Activated T-cell treated with anti-CD3 and anti-CD28 coated beads, Interleukin-2, amount 50 U/mL, for 24 hours (primary cell): ENCODE measurements around the gene SLC8A1.

Experiments used
- DNase-seq: peaks from one replicate; pipeline ENCODE4 v3.0.0-alpha.2; 2020
- H3K27ac Mint-ChIP-seq: 2 replicates; pipeline ENCODE4 v1.8.0; 2020; ENCODE audit warnings: mild to moderate bottlenecking, mixed read lengths
- H3K27me3 Mint-ChIP-seq: 2 replicates; pipeline ENCODE4 v1.8.0; 2020; ENCODE audit warnings: mixed read lengths
- H3K36me3 Mint-ChIP-seq: 2 replicates; pipeline ENCODE4 v1.8.0; 2020; ENCODE audit warnings: low read depth, mixed read lengths
- H3K4me1 Mint-ChIP-seq: 2 replicates; pipeline ENCODE4 v1.8.0; 2020; ENCODE audit warnings: low read depth, mixed read lengths
- H3K4me3 Mint-ChIP-seq: 2 replicates; pipeline ENCODE4 v1.8.0; 2020; ENCODE audit warnings: mild to moderate bottlenecking, moderate library complexity, mixed read lengths
- H3K9me3 Mint-ChIP-seq: 2 replicates; pipeline ENCODE4 v1.8.0; 2020; ENCODE audit warnings: mixed read lengths

SLC8A1 gene

GRCh38 chr2:40471866-40472265 is 20.0 kb upstream of the SLC8A1 start:
- Mint-ChIP-seq H3K4me1 (no peaks in the 10 kb centered on the region), H3K27me3 (no peaks in the 10 kb centered on the region), H3K27ac (no peak overlapping the region), H3K4me3 (no peak overlapping the region), H3K36me3 (no peaks in the 10 kb centered on the region), H3K9me3 (no peaks in the 10 kb centered on the region)
- no peak for DNase-seq

DNA sequence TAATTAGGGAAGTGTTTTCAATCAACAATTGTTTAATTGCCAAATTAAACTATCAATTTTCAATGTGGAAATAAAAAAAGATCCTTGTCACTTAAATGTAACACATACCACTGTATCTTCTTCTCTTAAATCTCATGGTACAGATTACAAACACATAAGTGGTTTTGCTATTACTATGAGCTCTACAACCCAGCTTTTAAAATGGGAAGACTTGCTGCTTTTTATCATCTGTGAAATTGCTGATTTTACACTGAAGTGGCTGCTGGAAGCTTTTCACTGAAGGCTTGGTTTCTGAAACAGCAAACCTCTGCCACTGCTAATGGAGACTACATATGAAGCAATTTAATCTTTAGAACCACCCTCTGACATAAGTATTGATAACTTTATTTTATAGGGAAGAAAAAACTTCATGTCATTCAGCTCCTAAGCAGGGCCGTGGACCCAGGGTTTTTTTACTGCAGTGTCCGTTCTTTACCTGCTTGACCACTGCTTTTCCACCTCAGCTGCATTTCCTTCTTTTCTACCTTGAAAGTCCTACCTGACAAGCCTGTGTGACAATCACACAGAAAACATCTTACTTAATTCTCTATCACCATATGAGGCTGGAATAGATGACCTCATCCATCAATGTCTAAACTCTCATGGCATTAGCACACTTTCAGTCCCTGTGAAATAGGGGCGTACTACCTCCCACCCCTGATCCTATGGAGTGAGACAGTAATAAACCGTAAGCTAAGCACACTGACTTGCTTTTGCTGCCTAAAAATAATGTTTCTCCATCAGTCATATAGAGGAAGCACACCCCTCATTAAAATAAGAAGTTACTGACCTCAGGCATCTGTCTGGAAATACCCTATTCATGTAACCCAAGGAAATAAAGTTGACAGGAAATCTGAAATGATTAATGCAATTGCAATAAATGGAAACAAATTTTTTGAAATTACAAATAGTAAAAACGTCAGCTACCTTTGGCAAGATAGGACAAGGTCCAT is 19.2 kb upstream of the SLC8A1 start:
- Mint-ChIP-seq H3K27me3 (no peaks in the 10 kb centered on the region), H3K4me1 (no peaks in the 10 kb centered on the region), H3K4me3 (no peak overlapping the region), H3K27ac (no peak overlapping the region), H3K36me3 (no peaks in the 10 kb centered on the region), H3K9me3 (no peaks in the 10 kb centered on the region)
- no peak for DNase-seq

GRCh38 chr2:40466935-40467572 is 15.2 kb upstream of the SLC8A1 start:
- no peaks in the 10 kb centered on the region for H3K27me3 Mint-ChIP-seq
- H3K4me3 Mint-ChIP-seq = no peak overlapping the region

DNA sequence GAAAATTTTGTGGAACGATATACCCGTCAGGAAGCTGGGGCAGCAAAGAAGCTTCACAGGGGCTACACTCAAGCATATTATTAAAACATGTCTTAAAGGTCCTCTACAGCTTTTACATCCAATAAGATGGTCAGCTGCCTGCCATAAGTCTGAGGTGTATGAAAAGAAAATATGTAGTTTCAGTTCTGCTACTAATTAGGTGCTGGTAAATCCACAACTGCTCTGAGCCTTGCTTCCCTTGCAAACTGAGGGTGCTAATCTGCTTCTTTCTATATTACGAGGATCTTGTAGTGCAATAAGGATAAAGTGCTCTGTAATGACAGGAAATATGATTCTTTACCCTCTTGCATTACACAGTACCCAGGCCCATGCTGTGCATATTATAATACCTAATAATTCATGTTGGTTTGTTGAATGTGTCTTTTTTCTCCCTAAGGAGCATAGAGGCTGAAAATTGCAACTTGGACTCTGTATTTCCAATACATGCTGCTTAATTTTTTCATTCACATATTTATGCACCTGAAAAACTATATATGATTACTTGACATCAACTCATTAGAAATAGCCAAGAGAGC is 14.5 kb upstream of the SLC8A1 start:
- Mint-ChIP-seq H3K4me3 (no peak overlapping the region), H3K4me1 (no peaks in the 10 kb centered on the region), H3K36me3 (no peaks in the 10 kb centered on the region), H3K27ac (no peak overlapping the region), H3K27me3 (no peaks in the 10 kb centered on the region), H3K9me3 (no peaks in the 10 kb centered on the region)
- no peak for DNase-seq

More at GRCh38 chr2:40466935-40467572, 15.2 kb upstream of the SLC8A1 start:
- H3K36me3 Mint-ChIP-seq = no peaks in the 10 kb centered on the region
- no peaks in the 10 kb centered on the region for H3K9me3 Mint-ChIP-seq
- no peak for DNase-seq
- no peaks in the 10 kb centered on the region for H3K4me1 Mint-ChIP-seq
- H3K27ac Mint-ChIP-seq = no peak overlapping the region

DNA sequence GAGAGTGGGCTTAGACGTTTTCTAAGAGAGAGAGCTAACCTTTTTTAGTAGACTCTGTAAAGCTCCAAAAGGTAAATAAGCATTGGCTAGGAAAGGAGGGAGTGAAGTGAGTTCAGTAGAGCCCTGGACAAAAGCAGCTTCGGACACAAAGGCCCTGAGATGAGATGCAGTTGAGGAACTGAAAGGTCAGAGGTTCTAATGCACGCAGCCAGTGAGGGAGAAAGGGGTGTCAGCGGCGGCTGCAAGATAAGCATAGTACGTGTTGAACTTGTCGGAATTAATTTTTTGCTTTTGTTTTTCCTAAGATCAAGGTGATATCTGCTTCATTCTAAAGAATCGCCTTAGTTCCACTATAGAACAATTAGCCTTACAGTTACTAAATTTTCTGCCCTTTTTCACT is 11.2 kb upstream of the SLC8A1 start:
- DNase-seq = no peak
- H3K4me1 Mint-ChIP-seq = no peaks in the 10 kb centered on the region
- H3K9me3 Mint-ChIP-seq = no peaks in the 10 kb centered on the region
- no peaks in the 10 kb centered on the region for H3K27me3 Mint-ChIP-seq
- no peaks in the 10 kb centered on the region for H3K36me3 Mint-ChIP-seq
- H3K4me3 Mint-ChIP-seq = no peak overlapping the region
- no peak overlapping the region for H3K27ac Mint-ChIP-seq

GRCh38 chr2:40458271-40458794 is 6.4 kb upstream of the SLC8A1 start:
- no peaks in the 10 kb centered on the region for H3K4me1 Mint-ChIP-seq
- H3K36me3 Mint-ChIP-seq = no peaks in the 10 kb centered on the region
- H3K9me3 Mint-ChIP-seq = no peaks in the 10 kb centered on the region
- DNase-seq = no peak
- H3K27me3 Mint-ChIP-seq = peaks cover 8% of the 10 kb centered on the region
- H3K27ac Mint-ChIP-seq = no peak overlapping the region
- H3K4me3 Mint-ChIP-seq = no peak overlapping the region

DNA sequence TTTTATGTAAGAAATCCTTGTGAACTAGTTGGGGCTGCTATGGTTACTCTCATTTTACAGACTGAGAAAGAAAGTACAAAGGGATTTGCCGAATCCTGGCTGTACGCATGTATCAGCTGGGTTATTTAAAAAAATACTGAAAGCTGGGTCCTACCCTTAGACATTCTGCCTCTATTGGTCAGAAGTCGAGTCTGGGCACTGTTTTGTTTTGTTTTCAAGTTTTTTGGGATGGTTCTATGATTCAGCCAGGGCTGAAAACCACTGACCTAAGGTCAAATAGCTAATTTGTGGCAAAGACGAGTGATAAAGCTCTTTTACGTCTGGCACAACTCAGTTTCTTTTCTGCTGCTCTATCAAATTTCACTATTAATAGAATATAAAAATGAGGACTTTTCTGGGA is 5.9 kb upstream of the SLC8A1 start:
- Mint-ChIP-seq H3K9me3 (no peaks in the 10 kb centered on the region), H3K4me1 (no peaks in the 10 kb centered on the region), H3K4me3 (no peak overlapping the region), H3K27me3 (peaks cover 13% of the 10 kb centered on the region), H3K27ac (no peak overlapping the region), H3K36me3 (no peaks in the 10 kb centered on the region)
- no peak for DNase-seq

GRCh38 chr2:40457366-40457765 is 5.5 kb upstream of the SLC8A1 start:
- Mint-ChIP-seq H3K4me1 (peaks cover 3% of the 10 kb centered on the region), H3K27me3 (peaks cover 17% of the 10 kb centered on the region), H3K4me3 (no peak overlapping the region), H3K9me3 (no peaks in the 10 kb centered on the region), H3K27ac (no peak overlapping the region), H3K36me3 (no peaks in the 10 kb centered on the region)
- DNase-seq = no peak

GRCh38 chr2:40456926-40457325 is 5.0 kb upstream of the SLC8A1 start:
- H3K27me3 Mint-ChIP-seq = peaks cover 19% of the 10 kb centered on the region
- DNase-seq = no peak
- no peaks in the 10 kb centered on the region for H3K36me3 Mint-ChIP-seq
- H3K4me1 Mint-ChIP-seq = peaks cover 4% of the 10 kb centered on the region
- H3K4me3 Mint-ChIP-seq = no peak overlapping the region
- H3K27ac Mint-ChIP-seq = no peak overlapping the region
- H3K9me3 Mint-ChIP-seq = no peaks in the 10 kb centered on the region

- H3K4me3 Mint-ChIP-seq = no peak overlapping the region
- no peaks in the 10 kb centered on the region for H3K9me3 Mint-ChIP-seq
- peaks cover 13% of the 10 kb centered on the region for H3K4me1 Mint-ChIP-seq
- H3K36me3 Mint-ChIP-seq = no peaks in the 10 kb centered on the region
- peaks cover 32% of the 10 kb centered on the region for H3K27me3 Mint-ChIP-seq
- H3K27ac Mint-ChIP-seq = no peak overlapping the region
- DNase-seq = no peak
These were observed 3.8 kb upstream of the SLC8A1 start for GRCh38 chr2:40455661-40456060.

DNA sequence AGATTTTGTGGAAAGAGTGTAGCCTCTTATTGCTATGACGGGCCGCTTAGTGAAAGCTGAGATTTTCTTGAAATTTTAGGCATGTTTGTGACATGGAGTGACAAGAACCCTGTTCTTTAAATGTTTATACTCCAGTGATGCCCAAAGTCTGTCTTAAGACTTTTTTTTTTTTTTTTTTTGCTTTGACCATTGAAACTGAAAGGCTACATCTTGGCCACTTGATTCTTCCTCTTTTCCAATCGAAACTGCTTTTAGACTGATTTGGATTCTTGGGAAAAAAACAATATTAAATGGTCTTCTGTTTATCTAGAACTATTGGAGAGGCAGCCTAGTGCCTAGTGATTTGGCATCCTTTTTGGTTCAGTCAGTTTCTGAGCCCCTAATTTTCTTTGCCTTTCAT is 2.4 kb upstream of the SLC8A1 start:
- no peak overlapping the region for H3K4me3 Mint-ChIP-seq
- H3K4me1 Mint-ChIP-seq = peaks cover 18% of the 10 kb centered on the region
- no peaks in the 10 kb centered on the region for H3K36me3 Mint-ChIP-seq
- no peaks in the 10 kb centered on the region for H3K9me3 Mint-ChIP-seq
- no peak for DNase-seq
- no peak overlapping the region for H3K27ac Mint-ChIP-seq
- H3K27me3 Mint-ChIP-seq = peaks cover 42% of the 10 kb centered on the region

DNA sequence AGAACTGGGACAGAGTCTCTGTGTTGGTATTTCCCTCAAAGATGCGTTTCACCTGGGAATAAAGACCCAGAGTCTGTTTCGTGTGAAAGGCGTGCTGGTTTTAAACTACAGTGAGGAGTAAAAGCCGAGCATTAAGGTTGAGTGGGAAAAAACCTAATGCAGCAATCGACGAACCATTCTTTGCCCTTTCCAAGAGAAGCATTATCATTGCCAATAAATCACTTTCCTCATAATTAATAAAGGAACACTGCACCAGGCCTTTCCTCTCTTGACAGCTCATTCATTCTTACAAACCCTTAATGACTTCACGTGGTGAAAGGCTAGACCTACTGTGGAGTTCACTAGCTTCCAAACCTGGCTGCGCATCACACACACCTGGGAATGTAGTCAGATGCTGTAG is 896 bp upstream of the SLC8A1 start:
- peak overlapping the region; percentile 49 for H3K4me3 Mint-ChIP-seq
- peaks cover 55% of the 10 kb centered on the region for H3K27me3 Mint-ChIP-seq
- H3K4me1 Mint-ChIP-seq = peaks cover 18% of the 10 kb centered on the region
- H3K27ac Mint-ChIP-seq = no peak overlapping the region
- no peaks in the 10 kb centered on the region for H3K36me3 Mint-ChIP-seq
- H3K9me3 Mint-ChIP-seq = no peaks in the 10 kb centered on the region
- no peak for DNase-seq

DNA sequence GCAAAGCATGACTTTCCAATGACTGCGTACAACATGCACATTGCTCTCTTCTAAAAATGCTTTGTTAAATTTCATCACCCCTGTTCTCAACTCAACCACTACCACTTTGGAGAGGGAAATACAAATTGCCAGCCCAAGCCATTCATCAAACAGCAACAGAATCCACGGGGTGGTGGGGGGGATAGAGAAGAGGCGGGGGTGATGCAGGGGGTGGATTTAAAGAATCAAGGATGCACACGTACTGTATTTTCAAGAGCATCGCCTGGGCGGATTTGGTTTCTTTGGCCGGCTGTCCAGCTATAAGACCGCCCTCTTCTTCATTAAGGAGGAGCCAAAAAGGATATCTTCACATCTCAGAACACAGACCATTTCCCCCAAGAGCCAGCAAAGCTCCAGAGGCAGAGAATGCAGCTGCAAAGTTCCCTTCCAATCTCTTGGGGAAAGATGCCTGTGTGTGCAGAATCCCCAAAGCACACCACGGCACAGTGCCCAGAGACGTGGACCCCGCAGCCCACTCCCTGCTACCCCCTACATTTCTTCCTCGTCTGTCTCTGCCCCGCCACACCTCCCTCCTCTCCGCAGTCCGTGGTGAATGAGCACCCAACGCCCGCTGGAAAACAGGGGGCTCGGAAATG is 977 bp downstream of the SLC8A1 start:
- H3K27ac Mint-ChIP-seq = no peak overlapping the region
- peak overlapping the region; percentile 74 for H3K4me3 Mint-ChIP-seq
- no peaks in the 10 kb centered on the region for H3K36me3 Mint-ChIP-seq
- H3K27me3 Mint-ChIP-seq = peaks cover 55% of the 10 kb centered on the region
- no peak for DNase-seq
- no peaks in the 10 kb centered on the region for H3K9me3 Mint-ChIP-seq
- peaks cover 18% of the 10 kb centered on the region for H3K4me1 Mint-ChIP-seq

- Mint-ChIP-seq H3K4me1 (peaks cover 18% of the 10 kb centered on the region), H3K27me3 (peaks cover 55% of the 10 kb centered on the region), H3K27ac (no peak overlapping the region), H3K4me3 (peak overlapping the region; percentile 74), H3K36me3 (no peaks in the 10 kb centered on the region), H3K9me3 (no peaks in the 10 kb centered on the region)
- no peak for DNase-seq
These were observed 1.7 kb downstream of the SLC8A1 start for GRCh38 chr2:40450066-40450795.
